ENCODE data around the gene VPS50.
"Not testable (repeated sequence)": the region's sequence is repeated elsewhere in the genome, so short reads cannot be mapped to it uniquely, and the experiment has no call there.

Gene VPS50

GRCh38 chr7:93331706-93332105 is 99.5 kb downstream of the VPS50 start:
- Histone ChIP-seq H3K27ac (ENCODE audit: low read length) (no peak overlapping the region), H3K9me3 (ENCODE audit: control insufficient read depth in 2 of 2, low read length in 2 of 2) (no peaks in the 10 kb centered on the region), H3K4me1 (ENCODE audit: control insufficient read depth, insufficient read depth, low read length) (no peaks in the 10 kb centered on the region), H3K27me3 (ENCODE audit: control insufficient read depth in 1 of 2, insufficient read depth in 2 of 2, low read length in 2 of 2) (no peaks in the 10 kb centered on the region), H3K4me3 (ENCODE audit: low read length in 2 of 2) (no peak overlapping the region), H3K9ac (ENCODE audit: low read length in 2 of 2) (no peak overlapping the region), H3K36me3 (ENCODE audit: control insufficient read depth in 2 of 2, insufficient read depth in 2 of 2, low read length in 2 of 2) (no peaks in the 10 kb centered on the region)

GRCh38 chr7:93332172-93332571 is 100.0 kb downstream of the VPS50 start:
- H3K9ac ChIP-seq (ENCODE audit: low read length in 2 of 2): no peak overlapping the region
- H3K27ac ChIP-seq (ENCODE audit: low read length): no peak overlapping the region
- H3K9me3 ChIP-seq (ENCODE audit: control insufficient read depth in 2 of 2, low read length in 2 of 2): no peaks in the 10 kb centered on the region
- H3K4me1 ChIP-seq (ENCODE audit: control insufficient read depth, insufficient read depth, low read length): no peaks in the 10 kb centered on the region
- H3K27me3 ChIP-seq (ENCODE audit: control insufficient read depth in 1 of 2, insufficient read depth in 2 of 2, low read length in 2 of 2): no peaks in the 10 kb centered on the region
- no peak overlapping the region for H3K4me3 ChIP-seq (ENCODE audit: low read length in 2 of 2)
- H3K36me3 ChIP-seq (ENCODE audit: control insufficient read depth in 2 of 2, insufficient read depth in 2 of 2, low read length in 2 of 2): no peaks in the 10 kb centered on the region

GRCh38 chr7:93337052-93337451 is 104.9 kb downstream of the VPS50 start:
- no peaks in the 10 kb centered on the region for H3K4me1 ChIP-seq (ENCODE audit: control insufficient read depth, insufficient read depth, low read length)
- H3K4me3 ChIP-seq (ENCODE audit: low read length in 2 of 2): no peak overlapping the region
- H3K27ac ChIP-seq (ENCODE audit: low read length): no peak overlapping the region
- peaks cover 4 to 7% of the 10 kb centered on the region in 2 donors for H3K36me3 ChIP-seq (ENCODE audit: control insufficient read depth in 2 of 2, insufficient read depth in 2 of 2, low read length in 2 of 2)
- H3K9ac ChIP-seq (ENCODE audit: low read length in 2 of 2): no peak overlapping the region
- H3K9me3 ChIP-seq (ENCODE audit: control insufficient read depth in 2 of 2, low read length in 2 of 2): no peaks in the 10 kb centered on the region
- H3K27me3 ChIP-seq (ENCODE audit: control insufficient read depth in 1 of 2, insufficient read depth in 2 of 2, low read length in 2 of 2): no peaks in the 10 kb centered on the region

- not testable (repeated sequence) for H3K9ac ChIP-seq (ENCODE audit: low read length in 2 of 2); H3K4me1 ChIP-seq (ENCODE audit: control insufficient read depth, insufficient read depth, low read length); H3K27ac ChIP-seq (ENCODE audit: low read length); H3K36me3 ChIP-seq (ENCODE audit: control insufficient read depth in 2 of 2, insufficient read depth in 2 of 2, low read length in 2 of 2); H3K9me3 ChIP-seq (ENCODE audit: control insufficient read depth in 2 of 2, low read length in 2 of 2); H3K27me3 ChIP-seq (ENCODE audit: control insufficient read depth in 1 of 2, insufficient read depth in 2 of 2, low read length in 2 of 2); H3K4me3 ChIP-seq (ENCODE audit: low read length in 2 of 2)
These were observed 110.0 kb downstream of the VPS50 start for GRCh38 chr7:93342178-93342577.

- Histone ChIP-seq H3K4me1 (ENCODE audit: control insufficient read depth, insufficient read depth, low read length) (no peaks in the 10 kb centered on the region), H3K9me3 (ENCODE audit: control insufficient read depth in 2 of 2, low read length in 2 of 2) (no peaks in the 10 kb centered on the region), H3K4me3 (ENCODE audit: low read length in 2 of 2) (no peak overlapping the region), H3K36me3 (ENCODE audit: control insufficient read depth in 2 of 2, insufficient read depth in 2 of 2, low read length in 2 of 2) (peaks cover 0 to 6% of the 10 kb centered on the region in 2 donors), H3K27me3 (ENCODE audit: control insufficient read depth in 1 of 2, insufficient read depth in 2 of 2, low read length in 2 of 2) (no peaks in the 10 kb centered on the region), H3K9ac (ENCODE audit: low read length in 2 of 2) (no peak overlapping the region), H3K27ac (ENCODE audit: low read length) (no peak overlapping the region)
These were observed 118.2 kb downstream of the VPS50 start for GRCh38 chr7:93350338-93350737.

- no peak overlapping the region for H3K27ac ChIP-seq (ENCODE audit: low read length)
- H3K4me3 ChIP-seq (ENCODE audit: low read length in 2 of 2): no peak overlapping the region
- no peaks in the 10 kb centered on the region for H3K4me1 ChIP-seq (ENCODE audit: control insufficient read depth, insufficient read depth, low read length)
- no peaks in the 10 kb centered on the region for H3K27me3 ChIP-seq (ENCODE audit: control insufficient read depth in 1 of 2, insufficient read depth in 2 of 2, low read length in 2 of 2)
- H3K9ac ChIP-seq (ENCODE audit: low read length in 2 of 2): no peak overlapping the region
- H3K9me3 ChIP-seq (ENCODE audit: control insufficient read depth in 2 of 2, low read length in 2 of 2): no peaks in the 10 kb centered on the region
- H3K36me3 ChIP-seq (ENCODE audit: control insufficient read depth in 2 of 2, insufficient read depth in 2 of 2, low read length in 2 of 2): peaks cover 0 to 9% of the 10 kb centered on the region in 2 donors
These were observed 120.7 kb downstream of the VPS50 start for GRCh38 chr7:93352881-93353280.

GRCh38 chr7:93354815-93355214 is 122.6 kb downstream of the VPS50 start:
- Histone ChIP-seq H3K4me1 (ENCODE audit: control insufficient read depth, insufficient read depth, low read length) (no peaks in the 10 kb centered on the region), H3K9ac (ENCODE audit: low read length in 2 of 2) (no peak overlapping the region), H3K27me3 (ENCODE audit: control insufficient read depth in 1 of 2, insufficient read depth in 2 of 2, low read length in 2 of 2) (no peaks in the 10 kb centered on the region), H3K9me3 (ENCODE audit: control insufficient read depth in 2 of 2, low read length in 2 of 2) (no peaks in the 10 kb centered on the region), H3K27ac (ENCODE audit: low read length) (no peak overlapping the region), H3K36me3 (ENCODE audit: control insufficient read depth in 2 of 2, insufficient read depth in 2 of 2, low read length in 2 of 2) (peaks cover 0 to 10% of the 10 kb centered on the region in 2 donors), H3K4me3 (ENCODE audit: low read length in 2 of 2) (no peak overlapping the region)

GRCh38 chr7:93359520-93360198 is 127.5 kb downstream of the VPS50 start:
- no peak overlapping the region for H3K9ac ChIP-seq (ENCODE audit: low read length in 2 of 2)
- H3K27ac ChIP-seq (ENCODE audit: low read length): no peak overlapping the region

GRCh38 chr7:93361853-93362252 is 129.7 kb downstream of the VPS50 start:
- H3K9ac ChIP-seq (ENCODE audit: low read length in 2 of 2): no peak overlapping the region
- no peaks in the 10 kb centered on the region for H3K4me1 ChIP-seq (ENCODE audit: control insufficient read depth, insufficient read depth, low read length)
- H3K27me3 ChIP-seq (ENCODE audit: control insufficient read depth in 1 of 2, insufficient read depth in 2 of 2, low read length in 2 of 2): no peaks in the 10 kb centered on the region
- H3K9me3 ChIP-seq (ENCODE audit: control insufficient read depth in 2 of 2, low read length in 2 of 2): no peaks in the 10 kb centered on the region
- no peak overlapping the region for H3K4me3 ChIP-seq (ENCODE audit: low read length in 2 of 2)
- peaks cover 0 to 3% of the 10 kb centered on the region in 2 donors for H3K36me3 ChIP-seq (ENCODE audit: control insufficient read depth in 2 of 2, insufficient read depth in 2 of 2, low read length in 2 of 2)
- no peak overlapping the region for H3K27ac ChIP-seq (ENCODE audit: low read length)

More at GRCh38 chr7:93359520-93360198, 127.5 kb downstream of the VPS50 start:
- H3K9me3 ChIP-seq (ENCODE audit: control insufficient read depth in 2 of 2, low read length in 2 of 2): no peaks in the 10 kb centered on the region
- peaks cover 0 to 6% of the 10 kb centered on the region in 2 donors for H3K36me3 ChIP-seq (ENCODE audit: control insufficient read depth in 2 of 2, insufficient read depth in 2 of 2, low read length in 2 of 2)
- H3K4me1 ChIP-seq (ENCODE audit: control insufficient read depth, insufficient read depth, low read length): no peaks in the 10 kb centered on the region
- H3K4me3 ChIP-seq (ENCODE audit: low read length in 2 of 2): no peak overlapping the region
- no peaks in the 10 kb centered on the region for H3K27me3 ChIP-seq (ENCODE audit: control insufficient read depth in 1 of 2, insufficient read depth in 2 of 2, low read length in 2 of 2)

- Histone ChIP-seq H3K27ac (ENCODE audit: low read length) (no peak overlapping the region), H3K27me3 (ENCODE audit: control insufficient read depth in 1 of 2, insufficient read depth in 2 of 2, low read length in 2 of 2) (no peaks in the 10 kb centered on the region), H3K9ac (ENCODE audit: low read length in 2 of 2) (no peak overlapping the region), H3K9me3 (ENCODE audit: control insufficient read depth in 2 of 2, low read length in 2 of 2) (no peaks in the 10 kb centered on the region), H3K4me3 (ENCODE audit: low read length in 2 of 2) (no peak overlapping the region), H3K4me1 (ENCODE audit: control insufficient read depth, insufficient read depth, low read length) (no peaks in the 10 kb centered on the region), H3K36me3 (ENCODE audit: control insufficient read depth in 2 of 2, insufficient read depth in 2 of 2, low read length in 2 of 2) (no peaks in the 10 kb centered on the region)
These were observed 132.6 kb downstream of the VPS50 start for GRCh38 chr7:93364806-93365205.

GRCh38 chr7:93365341-93365740 is 133.2 kb downstream of the VPS50 start:
- H3K36me3 ChIP-seq (ENCODE audit: control insufficient read depth in 2 of 2, insufficient read depth in 2 of 2, low read length in 2 of 2): no peaks in the 10 kb centered on the region
- H3K27ac ChIP-seq (ENCODE audit: low read length): no peak overlapping the region
- H3K4me3 ChIP-seq (ENCODE audit: low read length in 2 of 2): no peak overlapping the region
- no peaks in the 10 kb centered on the region for H3K27me3 ChIP-seq (ENCODE audit: control insufficient read depth in 1 of 2, insufficient read depth in 2 of 2, low read length in 2 of 2)
- no peak overlapping the region for H3K9ac ChIP-seq (ENCODE audit: low read length in 2 of 2)
- H3K4me1 ChIP-seq (ENCODE audit: control insufficient read depth, insufficient read depth, low read length): no peaks in the 10 kb centered on the region
- H3K9me3 ChIP-seq (ENCODE audit: control insufficient read depth in 2 of 2, low read length in 2 of 2): no peaks in the 10 kb centered on the region

Data from stomach smooth muscle (tissue), 2 donors.